ENCODE results near the gene CERKL.

The CERKL gene

DNA sequence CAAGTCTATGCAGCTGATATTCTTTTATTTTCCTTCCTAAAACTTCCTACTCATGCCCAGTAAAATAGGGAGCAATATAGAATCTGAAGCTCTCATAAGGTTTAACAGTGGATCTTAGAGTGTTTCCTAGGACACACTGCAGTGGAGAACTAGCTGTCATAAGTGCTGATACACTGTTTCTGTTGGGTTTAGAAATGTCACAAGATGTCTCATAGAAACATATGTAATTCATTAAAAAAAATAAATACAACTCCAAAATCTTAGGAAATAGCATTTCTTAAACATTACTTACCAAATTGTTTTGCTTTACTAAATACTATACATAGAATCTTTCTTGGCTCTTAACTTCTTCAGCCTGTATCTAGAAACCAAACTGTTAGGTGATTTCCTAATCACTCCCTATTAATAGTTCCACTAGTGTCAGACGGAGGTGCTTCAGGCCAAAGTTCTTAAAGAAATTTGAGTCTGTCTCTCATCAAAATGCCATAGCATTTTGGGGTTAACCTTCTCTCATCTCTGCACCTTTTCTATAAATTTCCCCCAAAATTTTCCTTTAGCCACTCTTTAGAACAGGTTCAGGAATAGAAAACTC lies 93.7 kb downstream of the CERKL start:
- H3K4me1 ChIP-seq (ENCODE audit: control insufficient read depth in 5 of 5, insufficient read depth in 5 of 5, low read length in 5 of 5): no peaks in the 10 kb centered on the region
- no peaks in the 10 kb centered on the region for H3K27me3 ChIP-seq (ENCODE audit: control insufficient read depth in 5 of 5, insufficient read depth in 4 of 5, low read length in 5 of 5)
- H3K9ac ChIP-seq (ENCODE audit: low read length in 5 of 5): no peak overlapping the region
- H3K4me3 ChIP-seq (ENCODE audit: low read depth in 1 of 5, low read length in 5 of 5): no peak overlapping the region
- no peak overlapping the region for H3K27ac ChIP-seq (ENCODE audit: low read depth, low read length)
- H3K36me3 ChIP-seq (ENCODE audit: control insufficient read depth in 5 of 5, insufficient read depth in 5 of 5, low read length in 5 of 5): no peaks in the 10 kb centered on the region
- H3K9me3 ChIP-seq (ENCODE audit: control insufficient read depth in 5 of 5, low read length in 5 of 5): no peaks in the 10 kb centered on the region

DNA sequence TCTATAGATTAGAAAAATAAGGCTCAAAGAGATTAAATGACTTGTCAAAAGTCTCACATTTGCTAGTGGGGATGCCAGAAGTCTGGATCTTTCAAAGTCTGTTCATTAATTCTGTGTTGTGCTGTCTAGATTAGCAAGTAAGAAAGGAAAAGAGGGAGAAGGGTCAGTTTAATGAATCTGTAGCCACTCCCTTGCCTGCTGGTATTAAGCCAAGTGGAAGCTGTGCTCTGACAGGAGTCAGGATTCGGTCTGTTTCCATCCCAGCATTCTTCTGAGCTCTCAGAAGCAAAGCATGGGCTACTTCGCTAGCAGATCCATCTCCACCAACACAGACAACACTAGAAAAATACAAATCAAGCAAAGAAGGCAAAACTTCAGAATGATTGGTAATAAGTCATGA lies 98.5 kb downstream of the CERKL start:
- Histone ChIP-seq H3K9me3 (ENCODE audit: control insufficient read depth in 5 of 5, low read length in 5 of 5) (no peaks in the 10 kb centered on the region), H3K4me3 (ENCODE audit: low read depth in 1 of 5, low read length in 5 of 5) (no peak overlapping the region), H3K36me3 (ENCODE audit: control insufficient read depth in 5 of 5, insufficient read depth in 5 of 5, low read length in 5 of 5) (no peaks in the 10 kb centered on the region), H3K27ac (ENCODE audit: low read depth, low read length) (no peak overlapping the region), H3K9ac (ENCODE audit: low read length in 5 of 5) (no peak overlapping the region), H3K4me1 (ENCODE audit: control insufficient read depth in 5 of 5, insufficient read depth in 5 of 5, low read length in 5 of 5) (no peaks in the 10 kb centered on the region), H3K27me3 (ENCODE audit: control insufficient read depth in 5 of 5, insufficient read depth in 4 of 5, low read length in 5 of 5) (no peaks in the 10 kb centered on the region)

DNA sequence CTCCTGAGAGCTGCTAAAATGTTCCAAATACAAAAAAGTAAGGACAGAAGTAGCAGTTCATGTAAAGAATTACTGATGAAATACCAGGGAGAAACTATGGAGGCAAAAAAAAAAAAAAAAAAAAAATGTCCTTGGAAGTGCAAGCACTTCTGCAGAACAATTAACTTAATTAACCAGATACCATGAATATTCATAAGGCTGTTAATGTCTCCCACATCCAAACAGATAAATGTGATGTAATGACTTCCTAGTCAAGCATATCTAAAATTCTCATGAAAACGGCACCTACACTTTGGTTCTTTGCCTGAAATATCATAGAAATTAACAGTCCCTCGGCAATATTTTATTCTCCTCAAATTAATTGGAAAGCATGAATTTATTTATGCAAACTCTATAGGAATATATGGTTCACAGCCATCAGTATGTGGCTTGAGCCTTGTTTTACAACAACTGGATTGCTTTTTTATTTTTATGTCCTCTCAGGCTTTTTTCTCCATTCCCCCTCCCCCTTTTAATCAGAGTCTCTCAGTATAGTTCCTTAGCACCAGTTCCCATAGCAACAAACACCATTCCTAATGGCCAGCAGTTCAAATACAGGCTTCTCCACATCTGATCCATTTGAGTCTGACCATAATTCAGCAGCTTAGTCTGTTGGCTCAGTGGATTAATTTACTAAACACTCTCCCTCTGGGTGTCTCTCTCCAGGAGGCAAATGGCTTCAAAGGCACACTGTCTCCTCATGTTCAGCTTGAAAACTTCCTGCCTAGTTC lies 102.7 kb downstream of the CERKL start:
- no peaks in the 10 kb centered on the region for H3K9me3 ChIP-seq (ENCODE audit: control insufficient read depth in 5 of 5, low read length in 5 of 5)
- H3K4me3 ChIP-seq (ENCODE audit: low read depth in 1 of 5, low read length in 5 of 5): no peak overlapping the region
- no peak overlapping the region for H3K27ac ChIP-seq (ENCODE audit: low read depth, low read length)
- no peaks in the 10 kb centered on the region for H3K4me1 ChIP-seq (ENCODE audit: control insufficient read depth in 5 of 5, insufficient read depth in 5 of 5, low read length in 5 of 5)
- no peaks in the 10 kb centered on the region for H3K27me3 ChIP-seq (ENCODE audit: control insufficient read depth in 5 of 5, insufficient read depth in 4 of 5, low read length in 5 of 5)
- no peaks in the 10 kb centered on the region for H3K36me3 ChIP-seq (ENCODE audit: control insufficient read depth in 5 of 5, insufficient read depth in 5 of 5, low read length in 5 of 5)
- H3K9ac ChIP-seq (ENCODE audit: low read length in 5 of 5): no peak overlapping the region

DNA sequence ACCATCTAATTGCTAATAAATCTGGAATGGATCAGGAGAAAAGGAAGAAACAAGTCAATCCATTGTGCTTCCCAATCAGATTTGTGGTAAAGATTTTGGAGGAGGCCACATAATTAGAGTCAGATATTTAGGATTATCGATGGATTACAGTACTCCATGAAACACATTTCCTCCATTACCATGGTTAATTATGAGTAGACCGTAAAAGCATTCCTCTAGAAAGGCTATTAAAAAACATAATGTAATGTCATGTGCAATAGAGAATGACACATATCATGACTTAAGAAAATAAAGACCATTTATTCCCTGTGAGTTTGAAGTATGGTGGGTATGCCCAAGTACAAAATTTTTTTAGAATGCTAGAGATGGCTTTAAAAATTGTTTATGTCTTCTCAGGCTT lies 103.7 kb downstream of the CERKL start:
- Histone ChIP-seq H3K9me3 (ENCODE audit: control insufficient read depth in 5 of 5, low read length in 5 of 5) (no peaks in the 10 kb centered on the region), H3K36me3 (ENCODE audit: control insufficient read depth in 5 of 5, insufficient read depth in 5 of 5, low read length in 5 of 5) (no peaks in the 10 kb centered on the region), H3K4me1 (ENCODE audit: control insufficient read depth in 5 of 5, insufficient read depth in 5 of 5, low read length in 5 of 5) (no peaks in the 10 kb centered on the region), H3K27me3 (ENCODE audit: control insufficient read depth in 5 of 5, insufficient read depth in 4 of 5, low read length in 5 of 5) (no peaks in the 10 kb centered on the region), H3K9ac (ENCODE audit: low read length in 5 of 5) (no peak overlapping the region), H3K27ac (ENCODE audit: low read depth, low read length) (no peak overlapping the region), H3K4me3 (ENCODE audit: low read depth in 1 of 5, low read length in 5 of 5) (no peak overlapping the region)

- Histone ChIP-seq H3K36me3 (ENCODE audit: control insufficient read depth in 5 of 5, insufficient read depth in 5 of 5, low read length in 5 of 5) (no peaks in the 10 kb centered on the region), H3K9me3 (ENCODE audit: control insufficient read depth in 5 of 5, low read length in 5 of 5) (no peaks in the 10 kb centered on the region), H3K27me3 (ENCODE audit: control insufficient read depth in 5 of 5, insufficient read depth in 4 of 5, low read length in 5 of 5) (no peaks in the 10 kb centered on the region)
Measured at GRCh38 chr2:181552808-181553207, 104.1 kb downstream of the CERKL start.

GRCh38 chr2:181546086-181546485 lies 110.8 kb downstream of the CERKL start:
- H3K9me3 ChIP-seq (ENCODE audit: control insufficient read depth in 5 of 5, low read length in 5 of 5): no peaks in the 10 kb centered on the region
- no peak overlapping the region for H3K4me3 ChIP-seq (ENCODE audit: low read depth in 1 of 5, low read length in 5 of 5)
- H3K36me3 ChIP-seq (ENCODE audit: control insufficient read depth in 5 of 5, insufficient read depth in 5 of 5, low read length in 5 of 5): no peaks in the 10 kb centered on the region
- no peaks in the 10 kb centered on the region for H3K4me1 ChIP-seq (ENCODE audit: control insufficient read depth in 5 of 5, insufficient read depth in 5 of 5, low read length in 5 of 5)
- no peak overlapping the region for H3K27ac ChIP-seq (ENCODE audit: low read depth, low read length)
- no peak overlapping the region for H3K9ac ChIP-seq (ENCODE audit: low read length in 5 of 5)
- H3K27me3 ChIP-seq (ENCODE audit: control insufficient read depth in 5 of 5, insufficient read depth in 4 of 5, low read length in 5 of 5): no peaks in the 10 kb centered on the region

More at GRCh38 chr2:181552808-181553207, 104.1 kb downstream of the CERKL start:
- H3K4me3 ChIP-seq (ENCODE audit: low read depth in 1 of 5, low read length in 5 of 5): no peak overlapping the region
- no peak overlapping the region for H3K9ac ChIP-seq (ENCODE audit: low read length in 5 of 5)
- H3K4me1 ChIP-seq (ENCODE audit: control insufficient read depth in 5 of 5, insufficient read depth in 5 of 5, low read length in 5 of 5): no peaks in the 10 kb centered on the region
- no peak overlapping the region for H3K27ac ChIP-seq (ENCODE audit: low read depth, low read length)

GRCh38 chr2:181542170-181542569 lies 114.7 kb downstream of the CERKL start:
- Histone ChIP-seq H3K9ac (ENCODE audit: low read length in 5 of 5) (no peak overlapping the region), H3K4me1 (ENCODE audit: control insufficient read depth in 5 of 5, insufficient read depth in 5 of 5, low read length in 5 of 5) (no peaks in the 10 kb centered on the region), H3K36me3 (ENCODE audit: control insufficient read depth in 5 of 5, insufficient read depth in 5 of 5, low read length in 5 of 5) (peaks cover 0 to 3% (median 0%) of the 10 kb centered on the region in 5 donors), H3K27ac (ENCODE audit: low read depth, low read length) (no peak overlapping the region), H3K9me3 (ENCODE audit: control insufficient read depth in 5 of 5, low read length in 5 of 5) (no peaks in the 10 kb centered on the region), H3K27me3 (ENCODE audit: control insufficient read depth in 5 of 5, insufficient read depth in 4 of 5, low read length in 5 of 5) (no peaks in the 10 kb centered on the region), H3K4me3 (ENCODE audit: low read depth in 1 of 5, low read length in 5 of 5) (no peak overlapping the region)

GRCh38 chr2:181540421-181540820 lies 116.5 kb downstream of the CERKL start:
- Histone ChIP-seq H3K36me3 (ENCODE audit: control insufficient read depth in 5 of 5, insufficient read depth in 5 of 5, low read length in 5 of 5) (peaks cover 0 to 3% (median 0%) of the 10 kb centered on the region in 5 donors), H3K9ac (ENCODE audit: low read length in 5 of 5) (no peak overlapping the region), H3K27ac (ENCODE audit: low read depth, low read length) (no peak overlapping the region), H3K9me3 (ENCODE audit: control insufficient read depth in 5 of 5, low read length in 5 of 5) (no peaks in the 10 kb centered on the region), H3K4me3 (ENCODE audit: low read depth in 1 of 5, low read length in 5 of 5) (no peak overlapping the region), H3K4me1 (ENCODE audit: control insufficient read depth in 5 of 5, insufficient read depth in 5 of 5, low read length in 5 of 5) (no peaks in the 10 kb centered on the region), H3K27me3 (ENCODE audit: control insufficient read depth in 5 of 5, insufficient read depth in 4 of 5, low read length in 5 of 5) (no peaks in the 10 kb centered on the region)

- Histone ChIP-seq H3K9me3 (ENCODE audit: control insufficient read depth in 5 of 5, low read length in 5 of 5) (no peaks in the 10 kb centered on the region), H3K36me3 (ENCODE audit: control insufficient read depth in 5 of 5, insufficient read depth in 5 of 5, low read length in 5 of 5) (peaks cover 0 to 3% (median 0%) of the 10 kb centered on the region in 5 donors), H3K27me3 (ENCODE audit: control insufficient read depth in 5 of 5, insufficient read depth in 4 of 5, low read length in 5 of 5) (no peaks in the 10 kb centered on the region), H3K4me3 (ENCODE audit: low read depth in 1 of 5, low read length in 5 of 5) (no peak overlapping the region), H3K9ac (ENCODE audit: low read length in 5 of 5) (no peak overlapping the region), H3K27ac (ENCODE audit: low read depth, low read length) (no peak overlapping the region), H3K4me1 (ENCODE audit: control insufficient read depth in 5 of 5, insufficient read depth in 5 of 5, low read length in 5 of 5) (no peaks in the 10 kb centered on the region)
Measured at GRCh38 chr2:181536730-181537129, 120.2 kb downstream of the CERKL start.

DNA sequence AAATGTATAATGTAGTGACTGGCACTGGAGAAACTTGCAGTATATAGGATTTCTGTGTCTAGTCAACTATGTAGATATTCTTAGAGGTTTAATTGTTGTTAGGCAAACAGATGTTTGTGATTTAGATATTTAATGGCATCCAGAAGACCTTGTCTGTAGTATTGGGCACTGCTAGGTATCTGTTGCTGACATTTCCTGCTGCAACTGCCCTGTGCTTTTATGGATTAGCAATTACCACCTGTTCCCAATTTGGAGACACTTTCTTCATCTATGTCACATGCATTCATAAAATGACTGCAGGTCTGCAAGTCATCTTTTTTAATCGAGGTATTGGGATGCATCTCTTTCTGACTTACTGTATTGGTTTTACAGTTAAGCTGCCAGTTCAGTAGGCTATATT lies 128.5 kb downstream of the CERKL start:
- no peaks in the 10 kb centered on the region for H3K4me1 ChIP-seq (ENCODE audit: control insufficient read depth in 5 of 5, insufficient read depth in 5 of 5, low read length in 5 of 5)
- H3K27me3 ChIP-seq (ENCODE audit: control insufficient read depth in 5 of 5, insufficient read depth in 4 of 5, low read length in 5 of 5): no peaks in the 10 kb centered on the region
- H3K27ac ChIP-seq (ENCODE audit: low read depth, low read length): no peak overlapping the region
- no peak overlapping the region for H3K4me3 ChIP-seq (ENCODE audit: low read depth in 1 of 5, low read length in 5 of 5)
- no peaks in the 10 kb centered on the region for H3K9me3 ChIP-seq (ENCODE audit: control insufficient read depth in 5 of 5, low read length in 5 of 5)
- H3K9ac ChIP-seq (ENCODE audit: low read length in 5 of 5): no peak overlapping the region
- peaks cover 0 to 3% (median 0%) of the 10 kb centered on the region in 5 donors for H3K36me3 ChIP-seq (ENCODE audit: control insufficient read depth in 5 of 5, insufficient read depth in 5 of 5, low read length in 5 of 5)

Measured in subcutaneous abdominal adipose tissue (tissue), 5 donors.